Activated CD8-positive, alpha-beta T cell treated with anti-CD3 and anti-CD28 coated beads for 36 hours (primary cell): ENCODE measurements around the gene AFF1. TPM values are rescaled to one million over a fixed set of nuclear protein-coding genes. Genes with fewer than 3 reads are reported as not detected.

Experiments
- ATAC-seq: fragments of 200-7000 bp; cut with Tn5 transposase; one replicate; pipeline ENCODE4 v1.10.0; 2021; ENCODE audit warnings: mild to moderate bottlenecking, moderate library complexity
- CTCF ChIA-PET: fragments of 350-600 bp; sonication (Branson Sonifier 250); formaldehyde crosslinking; loops from one replicate; lab custom pipeline; 2021; ENCODE audit warnings: antibody characterized with exemption; lab: Charles Lee
- POLR2A ChIA-PET: fragments of 350-600 bp; sonication (Branson Sonifier 250); formaldehyde crosslinking; loops from one replicate; lab custom pipeline; 2021; ENCODE audit warnings: antibody characterized with exemption; lab: Charles Lee
- DNase-seq: peaks from one replicate; pipeline ENCODE4 v3.0.0-alpha.2; 2020
- H3K27ac Mint-ChIP-seq: one replicate; pipeline ENCODE4 v1.8.0; 2021; ENCODE audit warnings: mild to moderate bottlenecking, mixed read lengths
- H3K27me3 Mint-ChIP-seq: one replicate; pipeline ENCODE4 v1.8.0; 2021; ENCODE audit warnings: mixed read lengths
- H3K36me3 Mint-ChIP-seq: one replicate; pipeline ENCODE4 v1.8.0; 2021; ENCODE audit warnings: low read depth, mixed read lengths
- H3K4me1 Mint-ChIP-seq: one replicate; pipeline ENCODE4 v1.8.0; 2021; ENCODE audit warnings: low read depth, mixed read lengths
- H3K4me3 Mint-ChIP-seq: one replicate; pipeline ENCODE4 v1.8.0; 2021; ENCODE audit warnings: mild to moderate bottlenecking, moderate library complexity, mixed read lengths
- H3K9me3 Mint-ChIP-seq: one replicate; pipeline ENCODE4 v1.8.0; 2021; ENCODE audit warnings: mixed read lengths
- intact Hi-C: fragments of 100-400 bp; cut with micrococcal nuclease; formaldehyde crosslinking; loops from one replicate; pipeline ENCODE4 v1.10.0; 2022
- total RNA-seq, 2 experiments: library from RNA; stranded (reverse); gene quantifications; one replicate each; pipeline ENCODE4 v1.2.3, GENCODE V29; 2021
- TF ChIP-seq, protein P1 (sequence below): fragments of 200-600 bp; IDR thresholded peaks from one replicate; pipeline ENCODE4 v1.8.0; 2022; ENCODE audit warnings: antibody characterized with exemption, mild to moderate bottlenecking

AFF1 gene, protein sequence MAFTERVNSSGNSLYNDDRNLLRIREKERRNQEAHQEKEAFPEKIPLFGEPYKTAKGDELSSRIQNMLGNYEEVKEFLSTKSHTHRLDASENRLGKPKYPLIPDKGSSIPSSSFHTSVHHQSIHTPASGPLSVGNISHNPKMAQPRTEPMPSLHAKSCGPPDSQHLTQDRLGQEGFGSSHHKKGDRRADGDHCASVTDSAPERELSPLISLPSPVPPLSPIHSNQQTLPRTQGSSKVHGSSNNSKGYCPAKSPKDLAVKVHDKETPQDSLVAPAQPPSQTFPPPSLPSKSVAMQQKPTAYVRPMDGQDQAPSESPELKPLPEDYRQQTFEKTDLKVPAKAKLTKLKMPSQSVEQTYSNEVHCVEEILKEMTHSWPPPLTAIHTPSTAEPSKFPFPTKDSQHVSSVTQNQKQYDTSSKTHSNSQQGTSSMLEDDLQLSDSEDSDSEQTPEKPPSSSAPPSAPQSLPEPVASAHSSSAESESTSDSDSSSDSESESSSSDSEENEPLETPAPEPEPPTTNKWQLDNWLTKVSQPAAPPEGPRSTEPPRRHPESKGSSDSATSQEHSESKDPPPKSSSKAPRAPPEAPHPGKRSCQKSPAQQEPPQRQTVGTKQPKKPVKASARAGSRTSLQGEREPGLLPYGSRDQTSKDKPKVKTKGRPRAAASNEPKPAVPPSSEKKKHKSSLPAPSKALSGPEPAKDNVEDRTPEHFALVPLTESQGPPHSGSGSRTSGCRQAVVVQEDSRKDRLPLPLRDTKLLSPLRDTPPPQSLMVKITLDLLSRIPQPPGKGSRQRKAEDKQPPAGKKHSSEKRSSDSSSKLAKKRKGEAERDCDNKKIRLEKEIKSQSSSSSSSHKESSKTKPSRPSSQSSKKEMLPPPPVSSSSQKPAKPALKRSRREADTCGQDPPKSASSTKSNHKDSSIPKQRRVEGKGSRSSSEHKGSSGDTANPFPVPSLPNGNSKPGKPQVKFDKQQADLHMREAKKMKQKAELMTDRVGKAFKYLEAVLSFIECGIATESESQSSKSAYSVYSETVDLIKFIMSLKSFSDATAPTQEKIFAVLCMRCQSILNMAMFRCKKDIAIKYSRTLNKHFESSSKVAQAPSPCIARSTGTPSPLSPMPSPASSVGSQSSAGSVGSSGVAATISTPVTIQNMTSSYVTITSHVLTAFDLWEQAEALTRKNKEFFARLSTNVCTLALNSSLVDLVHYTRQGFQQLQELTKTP
- total RNA-seq = 10 to 100 TPM; 40.3 to 45.4 TPM

DNA sequence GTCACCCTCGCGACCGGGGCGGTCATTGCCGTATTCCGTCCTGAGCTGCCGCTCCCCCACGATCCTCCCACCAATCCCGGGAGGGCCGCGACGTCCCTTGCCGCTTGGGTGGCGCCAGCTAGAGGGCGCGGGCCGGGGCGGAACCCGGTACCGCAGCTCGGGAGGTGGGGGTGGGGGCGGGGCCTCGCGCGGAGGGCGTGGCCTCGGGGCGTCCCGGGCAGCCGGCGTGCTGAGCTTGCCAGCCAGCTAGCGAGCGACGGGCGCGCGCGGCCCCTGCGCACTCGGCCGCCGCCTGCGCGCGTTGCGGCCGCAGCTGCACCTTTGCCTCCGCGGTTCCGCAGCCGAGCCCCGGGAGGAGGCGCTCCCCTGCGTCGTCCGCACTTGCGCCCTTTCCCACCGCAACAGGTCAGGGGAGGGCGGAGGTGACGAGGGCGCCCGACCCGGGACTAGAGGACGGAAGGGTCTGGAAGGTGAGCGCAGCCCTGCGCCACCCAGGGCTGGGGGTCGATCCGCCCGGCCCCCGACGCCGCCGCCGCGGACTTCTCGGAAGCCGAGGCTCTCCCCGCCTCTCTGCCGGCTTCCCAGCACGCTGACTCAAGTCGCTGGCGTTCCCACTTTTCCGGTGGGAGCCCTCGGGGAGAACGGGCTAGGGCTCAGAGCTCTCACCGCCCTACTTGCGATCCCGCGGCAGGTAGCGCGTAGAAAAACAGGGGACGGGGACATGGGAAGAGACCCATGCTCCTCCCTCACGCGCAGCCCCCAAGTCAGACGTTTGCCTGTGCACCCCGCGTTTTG, at the start of gene AFF1:
AFF1 (plus strand) TSS at position 241 of the 795 bp plus-strand sequence. CDS start 13,523 bp downstream, outside the sequence.
- no peaks in the 10 kb centered on the region for H3K9me3 Mint-ChIP-seq
- intact Hi-C loops = loop anchor here (5.0 kb wide), 2 partner anchors 42 to 157 kb away; no protein-coding TSS in a partner anchor
- H3K27ac Mint-ChIP-seq = peak within 1 kb of the TSS; percentile 95
- ATAC-seq (peak; percentile 83), DNase-seq (peak; percentile 92)
- CTCF ChIA-PET = interaction anchor here (0.7 to 6.1 kb wide), 25 partner anchors 11 to 435 kb away, joined by 3 to 45 read pairs (median 4); no protein-coding TSS in a partner anchor
- no peaks in the 10 kb centered on the region for H3K27me3 Mint-ChIP-seq
- peaks cover 3% of the 10 kb centered on the region for H3K36me3 Mint-ChIP-seq
- TF ChIP-seq, protein P1, sequence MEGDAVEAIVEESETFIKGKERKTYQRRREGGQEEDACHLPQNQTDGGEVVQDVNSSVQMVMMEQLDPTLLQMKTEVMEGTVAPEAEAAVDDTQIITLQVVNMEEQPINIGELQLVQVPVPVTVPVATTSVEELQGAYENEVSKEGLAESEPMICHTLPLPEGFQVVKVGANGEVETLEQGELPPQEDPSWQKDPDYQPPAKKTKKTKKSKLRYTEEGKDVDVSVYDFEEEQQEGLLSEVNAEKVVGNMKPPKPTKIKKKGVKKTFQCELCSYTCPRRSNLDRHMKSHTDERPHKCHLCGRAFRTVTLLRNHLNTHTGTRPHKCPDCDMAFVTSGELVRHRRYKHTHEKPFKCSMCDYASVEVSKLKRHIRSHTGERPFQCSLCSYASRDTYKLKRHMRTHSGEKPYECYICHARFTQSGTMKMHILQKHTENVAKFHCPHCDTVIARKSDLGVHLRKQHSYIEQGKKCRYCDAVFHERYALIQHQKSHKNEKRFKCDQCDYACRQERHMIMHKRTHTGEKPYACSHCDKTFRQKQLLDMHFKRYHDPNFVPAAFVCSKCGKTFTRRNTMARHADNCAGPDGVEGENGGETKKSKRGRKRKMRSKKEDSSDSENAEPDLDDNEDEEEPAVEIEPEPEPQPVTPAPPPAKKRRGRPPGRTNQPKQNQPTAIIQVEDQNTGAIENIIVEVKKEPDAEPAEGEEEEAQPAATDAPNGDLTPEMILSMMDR = peak; percentile 38
- peaks cover 43% of the 10 kb centered on the region for H3K4me1 Mint-ChIP-seq
- H3K4me3 Mint-ChIP-seq = peak within 1 kb of the TSS; percentile 90
- POLR2A ChIA-PET = interaction anchor here (0.7 to 5.0 kb wide), 11 partner anchors 12 to 169 kb away, joined by 3 to 68 read pairs (median 4); no protein-coding TSS in a partner anchor

DNA sequence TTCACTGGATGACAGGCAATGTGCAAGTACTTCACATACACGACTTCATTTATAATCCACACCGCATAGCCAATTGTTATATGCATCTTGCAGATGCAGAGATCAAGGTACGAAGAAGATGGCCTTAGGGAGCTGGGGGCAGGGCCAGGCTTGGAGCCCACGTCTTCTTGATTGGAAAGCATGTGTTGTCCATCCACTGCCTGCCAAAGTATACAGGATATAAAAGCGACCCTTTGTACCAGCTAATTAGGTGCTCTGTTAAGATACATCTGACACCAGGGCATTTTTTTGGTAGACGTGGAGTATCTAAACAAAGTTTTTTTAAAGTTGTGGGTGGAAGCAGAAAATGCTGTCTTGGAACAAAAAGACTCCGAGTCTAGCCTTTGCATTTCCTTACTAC, 44.0 kb upstream of the AFF1 start:
- ChIA-PET POLR2A (no interaction called here), CTCF (interaction anchor here (1.1 kb wide), 1 partner anchor 32 kb away, joined by 3 read pairs; no protein-coding TSS in a partner anchor)
- no peaks in the 10 kb centered on the region for H3K36me3 Mint-ChIP-seq
- no peak for DNase-seq
- peak overlapping the region; percentile 73 for H3K4me3 Mint-ChIP-seq
- TF ChIP-seq, protein P1 = no peak
- H3K27ac Mint-ChIP-seq = no peak overlapping the region
- peaks cover 22% of the 10 kb centered on the region for H3K27me3 Mint-ChIP-seq
- peaks cover 8% of the 10 kb centered on the region for H3K4me1 Mint-ChIP-seq
- no peaks in the 10 kb centered on the region for H3K9me3 Mint-ChIP-seq
- intact Hi-C loops = loop anchor here (10.0 kb wide), 1 partner anchor 246 kb away; no protein-coding TSS in a partner anchor
- ATAC-seq = no peak

DNA sequence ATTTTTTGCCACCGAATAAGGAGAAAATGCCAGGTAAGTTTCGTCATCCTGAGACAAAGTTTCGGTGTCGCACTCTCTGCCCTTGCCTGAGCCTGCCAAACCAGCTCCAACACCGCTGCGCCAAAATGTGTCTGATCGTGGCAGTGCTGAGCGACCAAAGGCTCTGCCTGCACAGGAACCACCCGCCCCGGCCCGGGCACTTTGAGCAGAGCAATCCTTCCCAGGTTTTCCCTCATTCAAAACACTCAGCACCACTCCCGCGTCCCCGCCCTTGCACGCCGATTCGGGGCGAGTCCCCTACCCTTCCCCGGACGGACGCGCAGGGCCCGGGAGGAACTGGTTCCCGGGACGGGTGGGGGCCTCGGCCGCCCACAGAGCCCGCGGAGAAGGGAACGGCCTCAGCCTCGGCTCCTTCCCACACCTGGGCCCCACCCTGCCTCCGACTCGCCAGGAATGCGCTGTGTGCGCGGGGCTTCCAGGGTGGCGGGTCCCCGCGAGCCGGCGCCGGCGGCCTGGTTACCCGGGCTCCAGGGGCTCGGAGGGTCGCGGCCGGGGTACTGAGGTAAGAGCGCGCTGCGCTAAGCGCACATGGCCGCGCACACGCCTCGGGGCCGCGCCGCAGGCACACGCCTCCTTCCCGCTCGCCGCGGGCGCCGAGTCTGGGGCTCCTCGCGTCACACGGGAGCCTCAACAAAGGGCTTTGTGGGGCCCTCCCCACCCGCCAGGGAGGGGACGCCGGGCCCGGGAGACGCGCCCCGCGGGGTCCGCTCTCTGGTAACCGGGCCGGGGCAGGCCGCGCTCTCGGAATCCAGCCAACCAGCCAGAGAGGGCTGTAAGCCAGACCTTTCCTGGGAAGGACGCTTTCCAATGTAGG, 42.8 kb upstream of the AFF1 start, which contains the start of gene C4orf36:
C4orf36 (minus strand) TSS at position 661 of the 874 bp plus-strand sequence. CDS start 902 bp downstream, outside the sequence.
- ChIA-PET POLR2A (interaction anchor here (1.1 kb wide), 1 partner anchor 397 kb away, joined by 5 read pairs; no protein-coding TSS in a partner anchor), CTCF (interaction anchor here (1.2 to 2.9 kb wide), 3 partner anchors 12 to 396 kb away, joined by 3 to 15 read pairs (median 10); no protein-coding TSS in a partner anchor)
- DNase-seq (peak; percentile 55), ATAC-seq (peak; percentile 71)
- Mint-ChIP-seq H3K4me1 (peaks cover 8% of the 10 kb centered on the region), H3K27me3 (peaks cover 22% of the 10 kb centered on the region), H3K27ac (no peak within 1 kb of the TSS), H3K4me3 (peak within 1 kb of the TSS; percentile 73), H3K36me3 (no peaks in the 10 kb centered on the region), H3K9me3 (no peaks in the 10 kb centered on the region)
- intact Hi-C loops = loop anchor here (10.0 kb wide), 1 partner anchor 247 kb away; no protein-coding TSS in a partner anchor
- TF ChIP-seq, protein P1 = no peak
